A549 treated with AZD9567 at 1 μM for 4 hours (cell line): ENCODE measurements around the gene CFAP410. TPM values are rescaled to one million over a fixed set of nuclear protein-coding genes. Genes with fewer than 3 reads are reported as not detected.

Source experiments
- total RNA-seq: library from RNA; stranded (reverse); fragments of 200-300 nt; extraction: Qiagen RNA extraction; gene quantifications from 5 replicates; pipeline ENCODE4 v1.2.3, GENCODE V29; 2022; ENCODE audit not compliant: insufficient read depth

CFAP410 gene
- total RNA-seq = 4.7 to 11.8 TPM (median 9.1 TPM) in 5 replicates

DNA sequence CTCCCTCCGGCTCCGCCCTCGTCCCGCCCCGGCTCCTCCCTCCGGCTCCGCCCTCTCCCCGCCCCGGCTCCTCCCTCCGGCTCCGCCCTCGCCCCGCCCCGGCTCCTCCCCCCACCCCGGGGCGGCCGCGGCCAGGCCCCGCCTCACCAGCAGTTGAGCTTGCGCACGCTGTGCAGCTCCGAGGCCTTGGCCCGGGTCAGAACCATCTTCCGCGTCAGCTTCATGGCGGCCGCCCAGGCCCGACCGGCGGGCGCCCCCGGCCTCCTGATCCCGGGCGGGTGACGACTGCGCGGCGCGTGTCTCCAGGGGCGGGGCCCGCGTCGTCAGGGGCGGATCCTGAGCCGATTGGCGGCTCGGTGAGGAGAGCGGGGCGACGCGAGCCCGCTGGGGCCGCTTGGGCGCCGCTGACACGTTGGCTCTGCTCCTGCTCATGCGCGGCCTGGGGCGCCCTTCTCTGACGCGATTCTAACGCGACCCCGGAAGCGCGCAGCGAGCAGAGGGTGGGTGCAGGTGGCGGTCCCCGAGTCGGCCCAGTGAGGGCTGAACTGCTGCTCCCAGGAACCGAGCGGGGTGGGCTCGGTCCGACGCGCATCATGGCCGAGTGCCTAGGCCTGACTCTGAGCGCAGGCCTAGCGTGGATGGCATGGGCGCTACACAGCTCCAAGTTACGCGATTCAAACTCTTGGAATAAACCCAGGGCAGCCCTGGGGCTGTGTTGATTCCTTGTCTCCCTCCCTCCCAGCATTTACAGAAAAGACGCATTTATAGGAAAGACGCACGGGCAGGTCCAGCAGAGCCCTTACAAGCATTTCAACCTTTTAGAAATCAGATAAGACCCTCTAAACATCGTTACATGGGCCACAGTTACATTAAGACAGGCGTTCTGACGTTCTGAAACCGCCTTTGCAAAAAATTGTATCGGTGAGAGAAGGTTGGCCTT is at the start of gene CFAP410:
TSS of gene CFAP410 (minus strand) at position 420 of the 940 bp plus-strand sequence. CDS start at position 224, 196 bp downstream.

DNA sequence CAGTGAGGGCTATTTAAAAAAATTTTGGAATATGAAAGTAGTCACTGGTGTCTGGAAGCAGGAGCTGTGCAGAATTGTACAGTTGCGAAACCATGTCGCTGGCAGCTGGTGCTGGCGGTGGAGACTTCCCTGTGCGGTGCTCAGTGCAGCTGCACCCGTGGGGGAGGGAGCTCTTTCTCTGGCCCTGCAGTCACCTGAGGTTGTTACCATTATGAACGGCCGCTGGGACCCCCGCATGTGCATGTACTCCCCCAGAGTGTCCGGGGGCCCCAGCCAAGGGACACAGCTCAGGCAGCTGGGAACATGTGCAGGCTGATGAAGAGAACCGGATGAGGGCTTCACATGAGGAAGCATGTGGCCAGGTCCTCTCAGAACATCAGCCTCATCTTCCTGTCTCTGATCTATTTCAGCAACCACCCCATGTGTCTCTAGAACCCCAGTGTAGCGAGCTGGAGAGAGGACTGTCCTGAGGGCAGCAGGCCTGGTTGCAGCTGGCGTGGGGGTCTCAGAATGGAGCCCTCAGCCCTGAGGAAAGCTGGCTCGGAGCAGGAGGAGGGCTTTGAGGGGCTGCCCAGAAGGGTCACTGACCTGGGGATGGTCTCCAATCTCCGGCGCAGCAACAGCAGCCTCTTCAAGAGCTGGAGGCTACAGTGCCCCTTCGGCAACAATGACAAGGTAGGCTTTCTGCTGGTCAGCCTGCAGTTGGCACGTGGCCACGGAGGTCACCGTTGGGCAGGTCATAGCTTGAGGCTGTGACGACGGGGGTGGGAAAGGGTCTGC is 14.2 kb upstream of the CFAP410 start, which contains the start of gene TRPM2:
TSS of gene TRPM2 (plus strand) at position 431 of the 780 bp plus-strand sequence. CDS start at position 511, 80 bp downstream.

DNA sequence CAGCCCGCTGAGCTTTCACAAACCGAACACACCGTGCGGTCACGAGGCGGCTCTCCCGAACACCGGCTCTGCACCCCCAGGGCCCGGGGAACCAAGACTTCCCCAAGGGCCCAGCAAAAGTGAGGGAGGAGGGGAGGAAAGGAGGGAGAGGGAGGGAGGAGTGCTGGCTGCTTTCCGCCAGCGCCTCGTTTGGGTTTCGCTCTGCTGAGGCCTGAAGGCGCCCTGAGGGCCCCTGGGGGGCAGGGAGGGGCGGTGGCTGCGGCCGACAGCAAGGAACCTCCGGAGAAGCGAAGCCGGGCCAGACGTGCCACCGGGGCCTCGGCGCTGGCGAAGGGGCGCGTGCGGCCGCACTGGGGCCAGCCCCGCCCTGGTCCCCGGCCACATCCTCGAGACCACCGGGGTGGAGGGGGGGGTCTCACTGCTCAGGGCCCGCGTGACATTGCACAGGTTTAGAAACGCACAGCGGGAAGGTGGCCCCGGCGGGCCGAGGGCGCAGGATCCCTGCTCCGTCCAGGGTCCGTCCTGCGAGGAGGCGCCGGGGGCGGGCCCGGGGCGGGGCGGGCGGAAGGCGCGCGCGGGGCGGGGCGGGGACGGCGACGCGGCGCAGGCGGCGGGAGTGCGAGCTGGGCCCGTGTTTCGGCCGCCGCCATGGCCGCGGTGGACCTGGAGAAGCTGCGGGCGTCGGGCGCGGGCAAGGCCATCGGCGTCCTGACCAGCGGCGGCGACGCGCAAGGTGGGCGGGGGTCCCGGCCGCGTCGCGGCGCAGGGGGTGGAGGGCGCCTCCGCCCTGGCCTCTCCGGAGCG is 39.5 kb downstream of the CFAP410 start, which contains the start of gene PFKL:
TSS of gene PFKL (plus strand) at position 596 of the 804 bp plus-strand sequence. CDS start at position 649, 53 bp downstream.

GRCh38 chr21:44285138-44285992 is 53.8 kb downstream of the CFAP410 start, which contains the start of gene AIRE:
AIRE (plus strand) TSS chr21:44285876; CDS start chr21:44286007, 131 bp downstream.

Other genes starting within 250 kb of the CFAP410 start
- 1.2 to 4.1 TPM (median 1.8 TPM) in 5 replicates for gene PWP2, start 232.0 kb downstream of the CFAP410 start, total RNA-seq
- 2.6 to 3.3 TPM (median 3.3 TPM) in 4 of 5 replicates, not detected in the other for gene GATD3, start 205.7 kb downstream of the CFAP410 start, total RNA-seq
- gene ICOSLG, start 98.4 kb downstream of the CFAP410 start, total RNA-seq = 2.4 to 5.0 TPM (median 4.7 TPM) in 5 replicates
- gene DNMT3L, start 77.5 kb downstream of the CFAP410 start, total RNA-seq = not detected in 5 replicates
- not detected in 5 replicates for gene AIRE, start 53.5 kb downstream of the CFAP410 start, total RNA-seq
- 35.2 to 59.2 TPM (median 53.6 TPM) in 5 replicates for gene PFKL, start 39.3 kb downstream of the CFAP410 start, total RNA-seq
- gene TRPM2, start 14.2 kb upstream of the CFAP410 start, total RNA-seq = 7.2 to 9.5 TPM (median 7.9 TPM) in 5 replicates
- gene LRRC3, start 116.1 kb upstream of the CFAP410 start, total RNA-seq = 1.6 to 2.8 TPM (median 2.4 TPM) in 5 replicates
- gene KRTAP10-1, start 200.8 kb upstream of the CFAP410 start, total RNA-seq = not detected in 5 replicates
- not detected in 5 replicates for gene KRTAP10-2, start 212.1 kb upstream of the CFAP410 start, total RNA-seq
- not detected in 5 replicates for gene KRTAP10-3, start 219.4 kb upstream of the CFAP410 start, total RNA-seq
- not detected in 5 replicates for gene KRTAP10-4, start 234.3 kb upstream of the CFAP410 start, total RNA-seq
- not detected in 5 replicates for gene KRTAP10-5, start 241.2 kb upstream of the CFAP410 start, total RNA-seq